AG08396 (cell line): Measurements from ENCODE around the gene MGLL.

Source experiments
- DNase-seq: peaks from one replicate; pipeline ENCODE4 v3.0.0; 2012; ENCODE audit warnings: low spot score, mixed read lengths

Gene MGLL

GRCh38 chr3:127772827-127773751 is 49.2 kb downstream of the MGLL start:
- no peak for DNase-seq

GRCh38 chr3:127772273-127772672 is 50.0 kb downstream of the MGLL start:
- no peak for DNase-seq

GRCh38 chr3:127771746-127772145 is 50.6 kb downstream of the MGLL start:
- DNase-seq = no peak

GRCh38 chr3:127770671-127771355 is 51.5 kb downstream of the MGLL start:
- no peak for DNase-seq

GRCh38 chr3:127769284-127770081 is 52.8 kb downstream of the MGLL start:
- DNase-seq = no peak

- DNase-seq = peak; percentile 89
Measured at GRCh38 chr3:127768346-127769008, 53.8 kb downstream of the MGLL start.

- DNase-seq = no peak
Measured at GRCh38 chr3:127767126-127767525, 55.2 kb downstream of the MGLL start.

GRCh38 chr3:127765735-127766134 is 56.6 kb downstream of the MGLL start:
- DNase-seq = no peak

GRCh38 chr3:127764841-127765362 is 57.4 kb downstream of the MGLL start:
- no peak for DNase-seq

- no peak for DNase-seq
Measured at GRCh38 chr3:127764301-127764700, 58.0 kb downstream of the MGLL start.

GRCh38 chr3:127763816-127764215 is 58.5 kb downstream of the MGLL start:
- no peak for DNase-seq

GRCh38 chr3:127763337-127763736 is 59.0 kb downstream of the MGLL start:
- DNase-seq = no peak

GRCh38 chr3:127762787-127763105 is 59.6 kb downstream of the MGLL start:
- no peak for DNase-seq

GRCh38 chr3:127762077-127762786 is 60.1 kb downstream of the MGLL start:
- no peak for DNase-seq

- no peak for DNase-seq
Measured at GRCh38 chr3:127761441-127761801, 60.9 kb downstream of the MGLL start.

GRCh38 chr3:127760791-127761440 is 61.4 kb downstream of the MGLL start:
- DNase-seq = no peak

GRCh38 chr3:127760361-127760760 is 62.0 kb downstream of the MGLL start:
- no peak for DNase-seq

- no peak for DNase-seq
Measured at GRCh38 chr3:127759826-127760225, 62.5 kb downstream of the MGLL start.

GRCh38 chr3:127758013-127758412 is 64.3 kb downstream of the MGLL start:
- DNase-seq = no peak

- no peak for DNase-seq
Measured at GRCh38 chr3:127755305-127755681, 67.0 kb downstream of the MGLL start.
